GM19351 (cell line): ENCODE data around the gene PLXDC1.
A peak's percentile ranks its signal among the peaks of the same experiment; 100 is the strongest.

Experiments used
- ATAC-seq: cut with Tn5 transposase; IDR thresholded peaks from one replicate; pipeline ENCODE4 v1.9.1; 2021; ENCODE audit warnings: mild to moderate bottlenecking, moderate library complexity; ENCODE audit not compliant: unreplicated experiment

The PLXDC1 gene

GRCh38 chr17:39151150-39151942 is at the start of gene PLXDC1:
Gene PLXDC1, minus strand, starts transcription at chr17:39151637. Its CDS starts 200 bp downstream, at chr17:39151437.
- no peak for ATAC-seq

GRCh38 chr17:39200957-39201510 is 49.6 kb upstream of the PLXDC1 start:
- ATAC-seq, result no peak

GRCh38 chr17:39200070-39200879 is 48.8 kb upstream of the PLXDC1 start, which contains the start of gene RPL19:
Gene RPL19, plus strand, starts transcription at chr17:39200283. Its CDS starts 62 bp downstream, at chr17:39200345.
- ATAC-seq, result peak; percentile 52

GRCh38 chr17:39199820-39200069 is 48.3 kb upstream of the PLXDC1 start:
- peak; percentile 53 for ATAC-seq

GRCh38 chr17:39198186-39198566 is 46.7 kb upstream of the PLXDC1 start:
- no peak for ATAC-seq

GRCh38 chr17:39197380-39198185 is 46.1 kb upstream of the PLXDC1 start, which contains the start of gene CACNB1:
Gene CACNB1, minus strand, starts transcription at chr17:39197669. Its CDS starts 174 bp downstream, at chr17:39197495.
- ATAC-seq, result peak; percentile 39

GRCh38 chr17:39196808-39197291 is 45.4 kb upstream of the PLXDC1 start:
- ATAC-seq, result no peak

GRCh38 chr17:39196241-39196807 is 44.9 kb upstream of the PLXDC1 start:
- ATAC-seq, result no peak

- no peak for ATAC-seq
These were observed 44.2 kb upstream of the PLXDC1 start for GRCh38 chr17:39195568-39196160.

- ATAC-seq, result no peak
These were observed 43.6 kb upstream of the PLXDC1 start for GRCh38 chr17:39194985-39195524.

- no peak for ATAC-seq
These were observed 42.9 kb upstream of the PLXDC1 start for GRCh38 chr17:39194089-39194984.

GRCh38 chr17:39193346-39193745 is 41.9 kb upstream of the PLXDC1 start:
- ATAC-seq, result no peak

GRCh38 chr17:39192901-39193300 is 41.5 kb upstream of the PLXDC1 start:
- ATAC-seq, result no peak

- no peak for ATAC-seq
These were observed 40.5 kb upstream of the PLXDC1 start for GRCh38 chr17:39191750-39192510.

GRCh38 chr17:39187152-39187830 is 35.9 kb upstream of the PLXDC1 start:
- ATAC-seq, result no peak

GRCh38 chr17:39186481-39187002 is 35.1 kb upstream of the PLXDC1 start:
- ATAC-seq, result no peak

GRCh38 chr17:39183720-39184119 is 32.3 kb upstream of the PLXDC1 start:
- no peak for ATAC-seq
